GM18508 (cell line): ENCODE data around the gene NECTIN1.

ENCODE experiments used
- ATAC-seq: cut with Tn5 transposase; IDR thresholded peaks from one replicate; pipeline ENCODE4 v1.9.1; 2021; ENCODE audit warnings: moderate number of reproducible peaks; ENCODE audit not compliant: insufficient read depth, unreplicated experiment

NECTIN1 gene

GRCh38 chr11:119680541-119681360 is 48.2 kb downstream of the NECTIN1 start:
- no peak for ATAC-seq

GRCh38 chr11:119679346-119679745 is 49.7 kb downstream of the NECTIN1 start:
- no peak for ATAC-seq

GRCh38 chr11:119678351-119678750 is 50.6 kb downstream of the NECTIN1 start:
- no peak for ATAC-seq

GRCh38 chr11:119677840-119678239 is 51.2 kb downstream of the NECTIN1 start:
- no peak for ATAC-seq

- no peak for ATAC-seq
These were observed 52.5 kb downstream of the NECTIN1 start for GRCh38 chr11:119676461-119677020.

- peak; percentile 78 for ATAC-seq
These were observed 55.2 kb downstream of the NECTIN1 start for GRCh38 chr11:119673759-119674336.

GRCh38 chr11:119673052-119673758 is 55.8 kb downstream of the NECTIN1 start:
- ATAC-seq: peak; percentile 4

GRCh38 chr11:119672597-119672996 is 56.4 kb downstream of the NECTIN1 start:
- no peak for ATAC-seq

GRCh38 chr11:119671561-119672015 is 57.4 kb downstream of the NECTIN1 start:
- ATAC-seq: no peak

- ATAC-seq: no peak
These were observed 57.9 kb downstream of the NECTIN1 start for GRCh38 chr11:119671051-119671450.

GRCh38 chr11:119669487-119669886 is 59.5 kb downstream of the NECTIN1 start:
- ATAC-seq: no peak

GRCh38 chr11:119668676-119669075 is 60.3 kb downstream of the NECTIN1 start:
- no peak for ATAC-seq

GRCh38 chr11:119666463-119667131 is 62.4 kb downstream of the NECTIN1 start:
- ATAC-seq: no peak

- ATAC-seq: no peak
These were observed 62.9 kb downstream of the NECTIN1 start for GRCh38 chr11:119666061-119666460.

GRCh38 chr11:119664701-119665420 is 64.1 kb downstream of the NECTIN1 start:
- ATAC-seq: no peak

GRCh38 chr11:119664063-119664572 is 64.9 kb downstream of the NECTIN1 start:
- no peak for ATAC-seq

- ATAC-seq: no peak
These were observed 65.7 kb downstream of the NECTIN1 start for GRCh38 chr11:119663279-119663678.

GRCh38 chr11:119661226-119661625 is 67.8 kb downstream of the NECTIN1 start:
- no peak for ATAC-seq

- ATAC-seq: no peak
These were observed 68.9 kb downstream of the NECTIN1 start for GRCh38 chr11:119659971-119660723.
